C4-2B (cell line): ENCODE data around the gene SSBP3.

Experiments used
- H3K27ac ChIP-seq: fragments of 450-650 bp; 2 replicates; pipeline ENCODE4 v1.5.1; 2017
- ZFX ChIP-seq: fragments of 450-650 bp; IDR thresholded peaks from 2 replicates; pipeline ENCODE4 v1.6.1; 2017
- TF ChIP-seq, protein P1 (sequence below): fragments of 450-650 bp; conservative IDR thresholded peaks from 2 replicates; pipeline ENCODE4 v1.5.1; 2017; ENCODE audit warnings: mild to moderate bottlenecking

Gene SSBP3

DNA sequence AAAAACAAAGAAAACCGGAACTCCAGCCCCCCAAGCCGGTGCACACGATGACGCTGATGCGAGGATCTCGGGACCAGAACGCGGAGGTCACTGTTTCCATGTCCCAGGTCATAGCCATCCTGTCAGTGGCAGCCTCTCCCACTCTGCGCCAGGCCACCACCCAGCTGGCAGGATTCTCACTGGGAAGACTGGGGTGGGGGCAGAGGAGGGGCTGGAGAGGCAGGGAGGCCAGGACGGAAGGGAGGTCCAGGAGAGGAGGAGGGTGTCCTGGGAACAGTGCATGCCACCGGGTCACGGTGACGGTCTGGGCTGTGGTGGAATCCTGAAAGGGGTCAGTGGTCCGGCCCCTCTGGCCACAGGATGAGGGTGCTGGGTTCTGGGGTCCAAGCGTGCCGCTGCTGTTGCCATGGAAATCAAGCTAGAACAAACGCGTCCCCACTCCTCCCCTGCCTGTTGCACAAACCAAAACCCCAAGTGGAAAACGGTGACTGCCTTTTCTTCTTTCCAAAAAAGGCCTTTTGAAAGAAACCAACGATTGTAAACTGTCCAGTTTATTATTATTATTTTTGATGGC lies 180.1 kb downstream of the SSBP3 start:
- TF ChIP-seq, protein P1, sequence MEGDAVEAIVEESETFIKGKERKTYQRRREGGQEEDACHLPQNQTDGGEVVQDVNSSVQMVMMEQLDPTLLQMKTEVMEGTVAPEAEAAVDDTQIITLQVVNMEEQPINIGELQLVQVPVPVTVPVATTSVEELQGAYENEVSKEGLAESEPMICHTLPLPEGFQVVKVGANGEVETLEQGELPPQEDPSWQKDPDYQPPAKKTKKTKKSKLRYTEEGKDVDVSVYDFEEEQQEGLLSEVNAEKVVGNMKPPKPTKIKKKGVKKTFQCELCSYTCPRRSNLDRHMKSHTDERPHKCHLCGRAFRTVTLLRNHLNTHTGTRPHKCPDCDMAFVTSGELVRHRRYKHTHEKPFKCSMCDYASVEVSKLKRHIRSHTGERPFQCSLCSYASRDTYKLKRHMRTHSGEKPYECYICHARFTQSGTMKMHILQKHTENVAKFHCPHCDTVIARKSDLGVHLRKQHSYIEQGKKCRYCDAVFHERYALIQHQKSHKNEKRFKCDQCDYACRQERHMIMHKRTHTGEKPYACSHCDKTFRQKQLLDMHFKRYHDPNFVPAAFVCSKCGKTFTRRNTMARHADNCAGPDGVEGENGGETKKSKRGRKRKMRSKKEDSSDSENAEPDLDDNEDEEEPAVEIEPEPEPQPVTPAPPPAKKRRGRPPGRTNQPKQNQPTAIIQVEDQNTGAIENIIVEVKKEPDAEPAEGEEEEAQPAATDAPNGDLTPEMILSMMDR, result no peak
- no peak for TF ChIP-seq ZFX
- H3K27ac ChIP-seq, result no peak overlapping the region

DNA sequence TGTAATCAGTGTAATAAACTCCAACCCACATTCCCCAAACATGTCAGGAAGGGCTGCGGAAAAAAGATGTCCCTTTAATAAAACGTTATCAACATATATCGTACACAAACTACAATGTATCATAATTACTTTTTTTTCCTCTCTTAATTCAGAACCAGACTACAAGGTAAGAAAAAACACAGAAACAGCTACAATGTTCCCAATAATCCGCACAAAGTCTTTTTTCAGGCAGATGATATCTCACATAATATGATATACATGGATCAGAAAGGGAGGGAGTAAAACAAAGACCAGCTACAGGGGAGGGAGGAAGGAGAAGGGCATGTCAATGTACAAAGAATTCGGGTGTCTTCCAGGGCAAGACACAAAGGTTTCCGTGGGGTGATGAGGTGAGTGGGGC lies 180.8 kb downstream of the SSBP3 start:
- H3K27ac ChIP-seq, result no peak overlapping the region
- no peak for TF ChIP-seq ZFX
- TF ChIP-seq, protein P1, result no peak

DNA sequence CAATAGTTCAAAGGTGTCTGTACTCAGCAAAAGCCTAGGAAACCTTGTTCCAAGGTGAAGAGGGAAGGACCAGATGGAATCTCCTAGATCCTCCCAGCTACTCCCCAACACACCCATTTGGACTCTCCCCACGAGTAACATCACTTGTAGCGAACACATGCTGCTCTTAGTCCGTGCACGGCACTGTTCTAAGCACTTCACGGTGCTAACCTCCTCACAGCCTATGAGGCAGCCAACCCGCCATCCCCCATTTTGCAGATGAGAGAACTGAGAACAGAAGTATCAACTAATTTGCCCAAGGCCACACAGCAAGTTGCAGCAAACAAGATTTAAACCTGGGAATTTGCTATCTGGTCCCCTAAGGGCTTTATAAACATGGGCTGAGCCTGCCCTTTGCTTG lies 182.0 kb downstream of the SSBP3 start:
- no peak for TF ChIP-seq ZFX
- TF ChIP-seq, protein P1, result no peak
- H3K27ac ChIP-seq, result no peak overlapping the region

DNA sequence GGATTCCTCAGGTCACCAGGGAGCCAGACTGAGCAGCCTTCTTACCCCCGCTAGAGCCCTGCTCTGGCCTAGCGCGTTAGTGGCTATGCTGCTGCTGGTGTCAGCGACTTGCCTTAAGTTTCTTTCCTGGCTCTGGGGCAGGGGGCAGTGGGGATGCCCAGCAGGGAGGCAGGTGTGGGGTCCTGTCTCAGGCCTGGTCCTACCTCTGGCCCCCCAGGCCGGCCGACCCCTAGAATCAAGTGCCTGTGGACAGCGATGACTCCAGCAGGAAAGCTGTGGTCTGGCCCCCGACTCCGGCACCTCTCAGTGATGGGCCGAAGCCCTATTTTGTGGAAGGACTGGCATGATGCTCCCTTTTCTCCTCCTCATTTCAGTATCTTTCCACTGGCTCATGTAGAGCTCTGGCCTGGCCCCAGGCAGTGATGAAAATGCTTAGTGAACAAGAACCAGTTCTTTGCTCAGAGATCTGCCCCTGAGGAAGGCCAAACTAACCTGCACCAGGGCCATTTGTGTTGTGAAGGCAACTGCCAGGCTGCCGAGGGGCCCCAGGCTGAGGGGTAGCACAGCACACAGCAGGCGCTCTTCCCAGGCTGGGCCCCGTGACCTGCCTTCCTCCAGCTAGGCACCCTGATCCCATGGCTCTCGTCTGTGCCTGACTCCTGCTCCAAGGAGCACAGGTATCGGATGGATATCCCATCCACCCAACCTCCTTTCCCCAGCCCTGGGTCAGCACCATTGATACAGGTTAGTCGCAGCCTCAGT lies 182.6 kb downstream of the SSBP3 start:
- TF ChIP-seq, protein P1, result no peak
- no peak for TF ChIP-seq ZFX
- H3K27ac ChIP-seq, result no peak overlapping the region

DNA sequence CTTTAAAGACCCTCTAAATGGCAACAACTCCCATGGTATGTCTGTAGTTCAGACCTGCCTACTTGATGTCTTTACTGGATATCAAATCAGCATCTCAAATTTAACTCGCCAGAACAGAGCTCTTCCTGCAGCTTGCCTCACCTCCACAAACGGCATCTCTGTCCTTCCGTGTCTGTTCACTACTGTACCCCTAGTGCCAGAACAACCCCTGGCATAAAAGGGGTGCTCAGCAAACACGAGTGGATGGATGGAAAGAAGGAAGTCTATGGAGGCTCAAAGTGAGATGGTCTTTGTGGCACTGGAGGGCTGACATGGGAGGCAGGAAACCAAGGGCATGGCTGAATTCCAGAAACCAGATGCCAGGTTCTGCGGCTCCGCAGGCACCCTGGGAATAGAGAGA lies 183.5 kb downstream of the SSBP3 start:
- TF ChIP-seq ZFX, result no peak
- TF ChIP-seq, protein P1, result no peak
- no peak overlapping the region for H3K27ac ChIP-seq

DNA sequence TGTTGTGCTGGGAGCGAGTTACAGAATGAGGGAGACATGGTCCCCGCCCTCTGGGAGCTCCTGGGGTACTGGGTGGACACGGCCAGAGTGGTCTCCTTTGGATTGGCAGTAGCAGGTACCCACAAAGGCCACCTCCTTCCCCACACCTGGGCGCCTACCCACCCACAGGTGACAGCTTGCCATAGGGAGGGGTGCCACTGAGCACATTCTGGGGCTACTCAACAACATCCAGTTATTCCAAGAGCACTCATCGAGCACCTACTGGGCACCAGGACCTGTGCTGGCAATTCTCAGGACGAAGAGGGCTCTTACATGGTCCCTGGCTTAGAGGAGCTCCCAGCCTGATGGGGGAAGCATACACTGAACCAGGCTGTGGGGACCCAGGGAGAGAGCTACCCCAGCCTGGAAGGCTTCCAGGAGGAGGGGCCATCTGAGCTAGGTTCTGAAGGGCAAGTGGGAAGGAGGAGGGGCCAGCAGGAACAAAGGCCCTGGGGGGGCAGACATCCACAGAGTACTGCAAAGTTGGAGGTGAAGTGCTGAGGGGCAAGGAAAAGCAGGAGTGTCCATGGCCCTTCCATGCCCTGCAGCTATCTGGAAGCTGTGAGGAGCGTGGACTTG lies 184.2 kb downstream of the SSBP3 start:
- no peak overlapping the region for H3K27ac ChIP-seq

More for the DNA sequence above, 184.2 kb downstream of the SSBP3 start:
- no peak for TF ChIP-seq ZFX
- TF ChIP-seq, protein P1, result no peak
